Ovary (tissue), 9 donors: ENCODE results near the gene MEI1. TPM values are rescaled to one million over a fixed set of nuclear protein-coding genes. Genes with fewer than 3 reads are reported as not detected.

Experiments used
- DNase-seq, 5 donors: peaks; one replicate each; pipeline ENCODE4 v3.0.0-alpha.2; 2019 to 2020
- H3K27ac ChIP-seq, 2 donors: fragments of 200-600 bp; one replicate each; pipeline versions ENCODE4 v1.5.1 to v1.8.0; 2019 to 2022
- H3K27me3 ChIP-seq: fragments of 200-600 bp; one replicate; pipeline ENCODE4 v1.8.0; 2022
- H3K36me3 ChIP-seq: fragments of 200-600 bp; sonication (generic); one replicate; pipeline ENCODE4 v1.5.1; 2019
- H3K4me1 ChIP-seq: one replicate; pipeline ENCODE4 v1.8.1; 2013; ENCODE audit warnings: mild to moderate bottlenecking, moderate library complexity; ENCODE audit not compliant: insufficient read depth
- H3K4me3 ChIP-seq: fragments of 200-600 bp; sonication (generic); one replicate; pipeline ENCODE4 v1.5.1; 2017
- H3K9me3 ChIP-seq, 2 donors: fragments of 200-600 bp in 1 of 2; sonication (generic) in 1 of 2; one replicate each; pipeline versions ENCODE4 v1.5.1 to v1.8.1; 2013 to 2019; ENCODE audit warnings: mild to moderate bottlenecking in 1 of 2, moderate library complexity in 1 of 2
- EP300 ChIP-seq: sonication (generic); formaldehyde crosslinking; IDR thresholded peaks from one replicate; pipeline ENCODE4 v1.6.1; 2017; ENCODE audit warnings: antibody characterized with exemption
- POLR2A ChIP-seq: fragments of 450-650 bp; IDR thresholded peaks from one replicate; pipeline ENCODE4 v1.6.1; 2017; ENCODE audit warnings: antibody characterized with exemption, mild to moderate bottlenecking, moderate library complexity
- WGBS, 3 donors: extraction: QIAGEN DNeasy Blood & Tissue Kit in 1 of 3; methylation state at CpG; one replicate each; pipeline versions ENCODE4 v1.1.5 to v1.1.7; 2013 to 2017; 5-methylcytosine and 5-hydroxymethylcytosine counted together
- intact Hi-C, 4 donors: fragments of 100-400 bp; cut with DNase I; formaldehyde crosslinking; loops; one replicate each; pipeline versions ENCODE4 v1.11.0 to v1.15.1; 2022 to 2023
- polyA plus RNA-seq, 2 donors: library from polyadenylated mRNA; stranded (reverse); fragments of 200-250 nt in 1 of 2; fragments of 350-450 nt in 1 of 2; fragmentation: Illumina TruSeq in 1 of 2; extraction: RNeasy Lipid Tissue Mini Kit (QIAGEN cat#74804) in 1 of 2; gene quantifications; one replicate each; pipeline ENCODE4 v1.2.3, GENCODE V29; 2013 to 2014
- total RNA-seq, 7 donors: library from RNA; depleted of rRNA in 2 of 7; stranded (reverse); fragments of >200 nt in 2 of 7; fragmentation: NEBNext Ultra II Directional in 3 of 7; extraction: Animal tissue kit (Norgen Biotek cat#: 25700) in 3 of 7; gene quantifications; one replicate each; pipeline versions ENCODE4 v1.1.0 to v1.2.4, GENCODE V29; 2016 to 2023
- TF ChIP-seq, protein P1 (sequence below), 3 donors: fragments of 450-650 bp in 2 of 3; fragments of 200-600 bp in 1 of 3; IDR thresholded peaks; one replicate each; pipeline versions ENCODE4 v1.5.1 to v1.8.0; 2016 to 2022; ENCODE audit warnings: antibody characterized with exemption in 3 of 3, mild to moderate bottlenecking in 1 of 3
- donor health status: DM: no; HTN: no; CAD: no; lungs with moderate emphysema.
- donor health status: DM: no; HTN: no; CAD: no.
- donor health status: Bipolar disorder and iron deficiency.
- donor health status: DM: yes; HTN: yes; CAD: no.
- donor health status: DM: no; HTN: no; CAD: no.
- donor health status: DM: yes; HTN: yes; CAD: no.

Gene MEI1
- total and polyA plus RNA-seq, 9 donors, result 0.25 to 2.6 (median 1.1) TPM

DNA sequence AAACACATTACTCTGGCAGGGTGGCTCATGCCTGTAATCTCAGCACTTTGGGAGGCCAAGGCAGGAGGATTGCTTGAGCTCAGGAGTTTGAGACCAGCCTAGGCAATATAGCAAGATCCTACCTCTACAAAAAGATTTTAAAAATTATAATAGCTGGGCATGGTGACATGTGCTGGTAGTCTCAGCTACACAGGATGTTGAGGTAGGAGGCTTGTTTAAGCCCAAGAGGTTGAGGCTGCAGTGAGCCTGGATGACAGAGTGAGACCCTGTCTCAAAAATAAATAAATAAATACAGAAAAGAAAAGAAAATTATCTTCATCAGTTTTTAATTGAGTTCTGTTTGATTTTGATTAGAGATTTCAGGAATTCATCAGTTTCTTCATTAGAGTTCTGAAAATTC, 106.3 kb downstream of the MEI1 start:
- no peak for DNase-seq

DNA sequence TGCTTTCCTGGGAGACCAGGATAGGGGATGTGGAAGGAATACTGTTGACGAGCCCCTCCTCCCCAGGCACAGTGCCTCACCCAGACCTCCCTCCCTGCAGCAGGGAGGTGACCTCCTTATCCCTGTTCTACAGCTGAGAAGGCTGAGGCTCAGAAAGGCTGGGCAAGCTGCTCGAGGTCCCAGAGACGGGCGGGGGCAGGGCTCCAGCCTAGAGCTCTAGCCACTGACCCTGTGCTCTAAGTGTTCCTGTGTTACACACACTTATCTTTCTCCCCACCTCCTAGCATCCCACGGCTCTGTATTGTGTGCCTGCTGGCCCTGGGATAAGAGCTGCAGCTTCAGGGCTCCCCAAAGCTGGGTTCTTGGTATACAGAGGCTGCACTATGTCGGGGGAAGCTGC, 109.1 kb downstream of the MEI1 start:
- H3K36me3 ChIP-seq, result no peaks in the 10 kb centered on the region
- no peak overlapping the region for H3K4me3 ChIP-seq
- H3K27ac ChIP-seq, result no peak overlapping the region
- intact Hi-C loops, result no loop called here
- no peak for DNase-seq
- no peaks in the 10 kb centered on the region for H3K4me1 ChIP-seq
- H3K9me3 ChIP-seq, result no peaks in the 10 kb centered on the region
- H3K27me3 ChIP-seq, result no peaks in the 10 kb centered on the region
- 72 to 77% (median 75%) methylated on average over 6 of the region's 6 CpGs for WGBS, 3 donors
- TF ChIP-seq EP300 (no peak), POLR2A (no peak)
- TF ChIP-seq, protein P1, sequence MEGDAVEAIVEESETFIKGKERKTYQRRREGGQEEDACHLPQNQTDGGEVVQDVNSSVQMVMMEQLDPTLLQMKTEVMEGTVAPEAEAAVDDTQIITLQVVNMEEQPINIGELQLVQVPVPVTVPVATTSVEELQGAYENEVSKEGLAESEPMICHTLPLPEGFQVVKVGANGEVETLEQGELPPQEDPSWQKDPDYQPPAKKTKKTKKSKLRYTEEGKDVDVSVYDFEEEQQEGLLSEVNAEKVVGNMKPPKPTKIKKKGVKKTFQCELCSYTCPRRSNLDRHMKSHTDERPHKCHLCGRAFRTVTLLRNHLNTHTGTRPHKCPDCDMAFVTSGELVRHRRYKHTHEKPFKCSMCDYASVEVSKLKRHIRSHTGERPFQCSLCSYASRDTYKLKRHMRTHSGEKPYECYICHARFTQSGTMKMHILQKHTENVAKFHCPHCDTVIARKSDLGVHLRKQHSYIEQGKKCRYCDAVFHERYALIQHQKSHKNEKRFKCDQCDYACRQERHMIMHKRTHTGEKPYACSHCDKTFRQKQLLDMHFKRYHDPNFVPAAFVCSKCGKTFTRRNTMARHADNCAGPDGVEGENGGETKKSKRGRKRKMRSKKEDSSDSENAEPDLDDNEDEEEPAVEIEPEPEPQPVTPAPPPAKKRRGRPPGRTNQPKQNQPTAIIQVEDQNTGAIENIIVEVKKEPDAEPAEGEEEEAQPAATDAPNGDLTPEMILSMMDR (IDR thresholded peaks at IDR 0.05), result no peak

More for the DNA sequence above, 106.3 kb downstream of the MEI1 start:
- intact Hi-C loops, result no loop called here
- H3K4me1 ChIP-seq, result no peaks in the 10 kb centered on the region
- H3K36me3 ChIP-seq, result no peaks in the 10 kb centered on the region
- H3K27ac ChIP-seq, result no peak overlapping the region
- H3K4me3 ChIP-seq, result no peak overlapping the region
- no peaks in the 10 kb centered on the region for H3K9me3 ChIP-seq
- TF ChIP-seq POLR2A (no peak), EP300 (no peak)
- TF ChIP-seq, protein P1 (IDR thresholded peaks at IDR 0.05), result no peak
- no peaks in the 10 kb centered on the region for H3K27me3 ChIP-seq

DNA sequence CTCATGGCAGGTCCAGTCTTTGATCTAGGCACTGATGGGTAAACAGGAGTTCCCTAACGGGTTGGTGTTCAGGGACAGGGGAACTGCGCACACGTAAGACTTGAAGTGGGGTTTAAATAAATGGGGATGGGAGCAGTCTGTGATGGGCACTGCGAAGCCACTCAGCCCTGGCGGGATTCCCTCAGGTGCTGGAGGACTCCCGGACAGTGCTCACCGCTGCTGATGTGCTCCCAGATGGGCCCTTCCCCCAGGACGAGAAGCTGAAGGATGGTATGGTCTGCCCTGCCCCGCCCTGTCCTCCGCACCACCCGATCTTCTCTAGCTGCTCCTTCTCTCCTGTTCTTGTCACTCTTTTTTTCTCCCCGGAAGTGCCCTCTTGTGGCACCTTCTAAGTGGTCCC, 110.7 kb downstream of the MEI1 start:
- Histone ChIP-seq H3K4me1 (no peaks in the 10 kb centered on the region), H3K4me3 (no peak overlapping the region), H3K27ac (no peak overlapping the region), H3K36me3 (no peaks in the 10 kb centered on the region), H3K27me3 (no peaks in the 10 kb centered on the region), H3K9me3 (no peaks in the 10 kb centered on the region)
- 92 to 96% (median 93%) methylated on average over 12 of the region's 12 CpGs for WGBS, 3 donors
- intact Hi-C loops, result no loop called here
- TF ChIP-seq POLR2A (no peak), EP300 (no peak)
- TF ChIP-seq, protein P1 (IDR thresholded peaks at IDR 0.05), result no peak
- no peak for DNase-seq

DNA sequence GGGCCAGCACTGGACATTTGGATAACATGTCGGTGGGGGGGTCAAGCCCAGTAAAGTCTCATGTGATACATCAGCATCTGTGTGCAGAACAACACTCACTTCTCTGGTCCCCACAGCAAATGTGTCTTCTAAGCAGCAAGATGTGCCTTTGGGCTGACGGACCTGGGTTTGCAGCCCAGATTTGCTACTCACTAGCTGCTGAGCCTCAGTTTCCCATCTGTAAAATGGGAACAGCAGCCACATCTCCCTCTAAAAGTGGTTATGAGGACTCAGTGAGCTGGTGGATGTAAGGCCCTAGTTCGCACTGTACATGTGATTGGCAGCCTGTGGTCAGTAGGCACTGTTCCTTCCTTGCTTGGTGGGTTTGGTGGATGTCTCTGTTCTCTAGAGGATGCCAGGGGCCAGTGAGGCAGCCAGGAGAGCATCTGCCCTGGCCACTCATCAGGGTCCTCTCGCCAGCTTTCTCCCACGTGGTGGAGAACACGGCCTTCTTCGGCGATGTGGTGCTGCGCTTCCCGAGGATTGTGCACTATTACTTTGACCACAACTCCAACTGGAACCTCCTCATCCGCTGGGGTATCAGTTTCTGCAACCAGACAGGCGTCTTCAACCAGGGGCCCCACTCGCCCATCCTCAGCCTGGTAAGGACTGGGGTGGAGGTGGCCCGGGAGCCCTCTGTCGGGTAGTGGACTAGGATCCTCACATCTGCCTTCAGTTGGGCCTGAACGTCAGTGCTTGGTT, 113.7 kb downstream of the MEI1 start:
- WGBS, 3 donors, result 93 to 97% (median 94%) methylated on average over 16 of the region's 16 CpGs
- Histone ChIP-seq H3K4me3 (no peak overlapping the region), H3K4me1 (no peaks in the 10 kb centered on the region), H3K27ac (no peak overlapping the region), H3K9me3 (no peaks in the 10 kb centered on the region), H3K36me3 (no peaks in the 10 kb centered on the region), H3K27me3 (no peaks in the 10 kb centered on the region)
- TF ChIP-seq EP300, result no peak
- TF ChIP-seq, protein P1 (IDR thresholded peaks at IDR 0.05), result no peak
- intact Hi-C loops, result no loop called here
- no peak for DNase-seq
